DND-41 (cell line): Measurements from ENCODE around the gene NCK2.

Source experiments
- ATAC-seq: fragments of 200-7000 bp; cut with Tn5 transposase; 3 replicates; pipeline ENCODE4 v1.9.1; 2021; ENCODE audit warnings: low read depth; ENCODE audit not compliant: insufficient read depth
- DNase-seq: peaks from one replicate; pipeline ENCODE4 v3.0.0-alpha.2; 2020
- H2AFZ ChIP-seq: 2 replicates; pipeline ENCODE4 v1.6.0; 2012; ENCODE audit warnings: low read depth, low read length
- H3K27ac ChIP-seq: 2 replicates; pipeline ENCODE4 v1.5.1; 2012; ENCODE audit warnings: low read length, inconsistent platforms
- H3K27me3 ChIP-seq: fragments of 200-600 bp; sonication (generic); 2 replicates; pipeline ENCODE4 v1.6.0; 2012; ENCODE audit warnings: low read length, mild to moderate bottlenecking, inconsistent platforms; ENCODE audit not compliant: insufficient read depth, poor library complexity
- H3K36me3 ChIP-seq: 2 replicates; pipeline ENCODE4 v1.5.1; 2012; ENCODE audit warnings: low read length, inconsistent platforms; ENCODE audit not compliant: insufficient read depth
- H3K4me1 ChIP-seq: 2 replicates; pipeline ENCODE4 v1.5.1; 2012; ENCODE audit warnings: mild to moderate bottlenecking, low read length; ENCODE audit not compliant: insufficient read depth
- H3K4me2 ChIP-seq: 2 replicates; pipeline ENCODE4 v1.6.0; 2012; ENCODE audit warnings: mild to moderate bottlenecking, moderate library complexity, low read length, inconsistent platforms; ENCODE audit not compliant: insufficient read depth
- H3K4me3 ChIP-seq, 2 experiments: fragments of 200-600 bp in 1 of 2; shearing (Covaris generic) in 1 of 2; 2 replicates each; pipeline ENCODE4 v1.5.1; 2012 to 2016; ENCODE audit warnings: inconsistent platforms in 2 of 2, low read length in 2 of 2, mild to moderate bottlenecking in 2 of 2, low read depth in 1 of 2, moderate library complexity in 1 of 2
- H3K79me2 ChIP-seq: 2 replicates; pipeline ENCODE4 v1.6.0; 2012; ENCODE audit warnings: low read length, inconsistent platforms; ENCODE audit not compliant: insufficient read depth
- H3K9ac ChIP-seq: 2 replicates; pipeline ENCODE4 v1.6.0; 2012; ENCODE audit warnings: low read depth, mild to moderate bottlenecking, inconsistent platforms, low read length, moderate library complexity
- H3K9me3 ChIP-seq: 2 replicates; pipeline ENCODE4 v1.5.1; 2012; ENCODE audit warnings: low read length, moderate library complexity, mild to moderate bottlenecking, inconsistent platforms; ENCODE audit not compliant: insufficient read depth, severe bottlenecking
- H4K20me1 ChIP-seq: 2 replicates; pipeline ENCODE4 v1.6.0; 2012; ENCODE audit warnings: low read length; ENCODE audit not compliant: insufficient read depth
- CTCF ChIP-seq: IDR thresholded peaks from 2 replicates; pipeline ENCODE4 v1.5.1; 2012; ENCODE audit warnings: borderline replicate concordance, low read length, moderate library complexity, mild to moderate bottlenecking; ENCODE audit not compliant: poor library complexity, severe bottlenecking; ENCODE audit errors: extremely low read depth
- EZH2 ChIP-seq: IDR thresholded peaks from 3 replicates; pipeline ENCODE4 v1.6.1; 2012; ENCODE audit warnings: borderline replicate concordance, low read depth, mild to moderate bottlenecking, moderate library complexity, low read length, inconsistent platforms; ENCODE audit not compliant: severe bottlenecking

Gene NCK2

GRCh38 chr2:105733875-105734274, 10.8 kb upstream of the NCK2 start:
- TF ChIP-seq EZH2 (no peak), CTCF (no peak)
- H4K20me1 ChIP-seq, result no peaks in the 10 kb centered on the region
- H3K4me2 ChIP-seq, result no peak overlapping the region
- H3K9ac ChIP-seq, result no peak overlapping the region
- no peaks in the 10 kb centered on the region for H3K9me3 ChIP-seq
- H3K79me2 ChIP-seq, result no peaks in the 10 kb centered on the region
- no peak overlapping the region for H3K27ac ChIP-seq
- H3K27me3 ChIP-seq, result no peaks in the 10 kb centered on the region
- ATAC-seq (no peak), DNase-seq (no peak)
- H2AFZ ChIP-seq, result no peak overlapping the region
- no peak overlapping the region for H3K4me3 ChIP-seq
- peaks cover 22% of the 10 kb centered on the region for H3K4me1 ChIP-seq
- H3K36me3 ChIP-seq, result no peaks in the 10 kb centered on the region

GRCh38 chr2:105734762-105735538, 9.8 kb upstream of the NCK2 start:
- H3K9ac ChIP-seq, result no peak overlapping the region
- no peak overlapping the region for H3K27ac ChIP-seq
- DNase-seq (no peak), ATAC-seq (no peak)
- no peaks in the 10 kb centered on the region for H3K79me2 ChIP-seq
- H3K4me3 ChIP-seq, result no peak overlapping the region
- H3K27me3 ChIP-seq, result no peaks in the 10 kb centered on the region
- no peaks in the 10 kb centered on the region for H3K9me3 ChIP-seq
- H3K36me3 ChIP-seq, result no peaks in the 10 kb centered on the region
- no peak overlapping the region for H2AFZ ChIP-seq
- H3K4me1 ChIP-seq, result peaks cover 33% of the 10 kb centered on the region
- no peak for TF ChIP-seq CTCF
- no peak for TF ChIP-seq EZH2
- H3K4me2 ChIP-seq, result no peak overlapping the region
- no peaks in the 10 kb centered on the region for H4K20me1 ChIP-seq

- H3K27ac ChIP-seq, result no peak overlapping the region
- no peaks in the 10 kb centered on the region for H3K36me3 ChIP-seq
- H3K9ac ChIP-seq, result no peak overlapping the region
- no peak overlapping the region for H2AFZ ChIP-seq
- no peak for DNase-seq
- H3K79me2 ChIP-seq, result no peaks in the 10 kb centered on the region
- H3K9me3 ChIP-seq, result no peaks in the 10 kb centered on the region
- peaks cover 34% of the 10 kb centered on the region for H3K4me1 ChIP-seq
- H4K20me1 ChIP-seq, result no peaks in the 10 kb centered on the region
- no peak overlapping the region for H3K4me2 ChIP-seq
- H3K27me3 ChIP-seq, result no peaks in the 10 kb centered on the region
- ATAC-seq, result no peak
- TF ChIP-seq EZH2, result no peak
- no peak for TF ChIP-seq CTCF
- H3K4me3 ChIP-seq, result no peak overlapping the region
Observed at GRCh38 chr2:105736145-105736544, 8.6 kb upstream of the NCK2 start.
